NCI-H128 (cell line): ENCODE data around the gene ANAPC2.

Experiments
- DNase-seq: peaks from one replicate; lab custom pipeline; 2025; ENCODE audit not compliant: unreplicated experiment; lab: John Stamatoyannopoulos, UW

ANAPC2 gene

GRCh38 chr9:137164370-137165249, 23.8 kb downstream of the ANAPC2 start:
- no peak for DNase-seq

- DNase-seq: no peak
These were observed 24.6 kb downstream of the ANAPC2 start for GRCh38 chr9:137163805-137164204.

- no peak for DNase-seq
These were observed 25.0 kb downstream of the ANAPC2 start for GRCh38 chr9:137163365-137163715.

GRCh38 chr9:137162505-137163364, 25.6 kb downstream of the ANAPC2 start:
- DNase-seq: peak; percentile 18

- DNase-seq: no peak
These were observed 26.5 kb downstream of the ANAPC2 start for GRCh38 chr9:137161558-137162486.

- no peak for DNase-seq
These were observed 27.4 kb downstream of the ANAPC2 start for GRCh38 chr9:137160716-137161557.

GRCh38 chr9:137160054-137160425, 28.3 kb downstream of the ANAPC2 start:
- DNase-seq: no peak

- no peak for DNase-seq
These were observed 29.0 kb downstream of the ANAPC2 start for GRCh38 chr9:137159105-137160053.

- DNase-seq: no peak
These were observed 29.7 kb downstream of the ANAPC2 start for GRCh38 chr9:137158625-137159024.

GRCh38 chr9:137157618-137158415, 30.5 kb downstream of the ANAPC2 start:
- DNase-seq: no peak

- no peak for DNase-seq
These were observed 31.6 kb downstream of the ANAPC2 start for GRCh38 chr9:137156567-137157375.

- DNase-seq: no peak
These were observed 35.4 kb downstream of the ANAPC2 start for GRCh38 chr9:137152844-137153405.

GRCh38 chr9:137150617-137151457, 37.5 kb downstream of the ANAPC2 start:
- no peak for DNase-seq

- no peak for DNase-seq
These were observed 38.3 kb downstream of the ANAPC2 start for GRCh38 chr9:137149942-137150616.

- DNase-seq: no peak
These were observed 39.0 kb downstream of the ANAPC2 start for GRCh38 chr9:137149363-137149762.

GRCh38 chr9:137148661-137149060, 39.7 kb downstream of the ANAPC2 start:
- no peak for DNase-seq
